ENCODE measurements around the gene PAK5.

Gene PAK5

GRCh38 chr20:9573335-9574151, 265.3 kb downstream of the PAK5 start:
- no peak for DNase-seq

- DNase-seq, result no peak
Observed at GRCh38 chr20:9572670-9573069, 266.2 kb downstream of the PAK5 start.

GRCh38 chr20:9571783-9572182, 267.1 kb downstream of the PAK5 start:
- DNase-seq, result no peak

- no peak for DNase-seq
Observed at GRCh38 chr20:9570612-9571011, 268.3 kb downstream of the PAK5 start.

GRCh38 chr20:9566977-9567376, 271.9 kb downstream of the PAK5 start:
- DNase-seq, result no peak

- no peak for DNase-seq
Observed at GRCh38 chr20:9565910-9566550, 272.8 kb downstream of the PAK5 start.

- no peak for DNase-seq
Observed at GRCh38 chr20:9557411-9557810, 281.5 kb downstream of the PAK5 start.

GRCh38 chr20:9555781-9556180, 283.1 kb downstream of the PAK5 start:
- DNase-seq, result no peak

DNA sequence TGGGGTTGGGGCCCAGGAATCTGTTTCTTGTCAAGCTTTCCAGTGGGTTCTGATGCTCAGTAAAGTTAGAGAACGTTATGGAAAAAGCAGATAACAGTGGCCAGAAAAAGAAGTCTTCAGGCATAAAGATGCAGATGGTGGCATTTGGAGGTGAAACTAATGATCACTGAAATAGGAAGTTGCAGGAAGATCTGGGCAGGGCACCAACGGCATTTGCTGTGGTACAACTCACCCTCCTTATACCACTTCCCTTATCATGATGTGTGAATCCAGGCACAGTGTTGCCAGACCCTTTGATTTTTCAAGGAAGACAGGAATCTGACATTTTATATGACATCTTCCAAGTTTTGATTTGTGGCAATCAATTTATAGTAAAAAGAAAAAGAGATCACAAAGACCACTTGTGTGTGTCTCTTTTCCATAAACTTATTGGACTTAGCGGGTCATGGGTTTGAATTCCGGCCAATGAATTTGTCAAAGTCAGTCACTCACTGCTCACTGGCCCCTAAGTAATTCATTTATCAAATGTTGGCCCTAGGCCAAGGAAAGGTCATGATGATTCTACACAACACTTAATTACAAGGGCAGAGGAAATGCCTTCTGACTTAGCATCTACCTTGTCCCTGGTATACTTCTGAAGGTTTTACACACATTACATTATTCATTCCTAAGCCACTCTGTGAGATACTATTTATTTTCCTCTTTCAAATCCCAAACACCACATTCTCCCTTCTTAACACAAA, 286.9 kb downstream of the PAK5 start:
- DNase-seq, result no peak

GRCh38 chr20:9550871-9551270, 288.0 kb downstream of the PAK5 start:
- no peak for DNase-seq

- no peak for DNase-seq
Observed at GRCh38 chr20:9550283-9550682, 288.6 kb downstream of the PAK5 start.

GRCh38 chr20:9543214-9543613, 295.7 kb downstream of the PAK5 start:
- DNase-seq, result no peak

DNA sequence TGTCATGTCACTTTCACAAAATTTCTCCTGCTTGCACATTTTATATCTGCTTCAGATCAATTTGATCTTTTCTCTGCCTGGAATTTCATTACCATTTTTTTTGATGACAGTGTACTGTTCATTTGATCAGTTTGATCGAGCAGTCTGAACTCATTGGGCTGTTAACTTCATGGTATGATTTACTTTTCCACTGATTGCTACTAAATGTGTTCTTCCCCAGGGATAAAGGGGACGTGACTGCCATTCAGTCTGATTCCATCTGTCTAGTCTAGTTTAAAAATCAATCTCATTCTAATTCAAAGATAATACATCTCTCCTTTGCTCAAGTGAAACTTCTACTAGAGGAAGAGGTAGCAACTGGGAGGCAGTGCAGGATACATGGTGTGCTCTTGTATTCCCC, 303.4 kb downstream of the PAK5 start:
- DNase-seq, result no peak

DNA sequence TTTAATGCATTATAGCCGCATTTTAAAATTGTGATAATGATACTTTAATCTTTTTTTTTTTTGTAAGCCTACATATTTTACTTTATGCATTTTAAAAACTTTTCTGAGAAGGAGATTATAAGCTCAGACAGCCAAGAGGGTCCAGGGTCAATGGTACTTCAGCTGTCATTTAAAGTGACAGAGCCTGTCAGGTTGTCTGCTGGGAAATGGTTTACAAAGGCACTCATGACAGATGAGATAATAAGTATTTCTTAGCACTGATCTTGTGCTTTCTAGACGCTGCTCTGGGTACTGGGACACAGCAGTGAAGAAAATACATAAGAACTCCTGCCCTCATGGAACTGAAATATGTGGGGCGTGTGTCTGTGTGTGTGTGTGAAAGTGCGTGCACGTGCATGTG, 304.9 kb downstream of the PAK5 start:
- DNase-seq, result no peak

DNA sequence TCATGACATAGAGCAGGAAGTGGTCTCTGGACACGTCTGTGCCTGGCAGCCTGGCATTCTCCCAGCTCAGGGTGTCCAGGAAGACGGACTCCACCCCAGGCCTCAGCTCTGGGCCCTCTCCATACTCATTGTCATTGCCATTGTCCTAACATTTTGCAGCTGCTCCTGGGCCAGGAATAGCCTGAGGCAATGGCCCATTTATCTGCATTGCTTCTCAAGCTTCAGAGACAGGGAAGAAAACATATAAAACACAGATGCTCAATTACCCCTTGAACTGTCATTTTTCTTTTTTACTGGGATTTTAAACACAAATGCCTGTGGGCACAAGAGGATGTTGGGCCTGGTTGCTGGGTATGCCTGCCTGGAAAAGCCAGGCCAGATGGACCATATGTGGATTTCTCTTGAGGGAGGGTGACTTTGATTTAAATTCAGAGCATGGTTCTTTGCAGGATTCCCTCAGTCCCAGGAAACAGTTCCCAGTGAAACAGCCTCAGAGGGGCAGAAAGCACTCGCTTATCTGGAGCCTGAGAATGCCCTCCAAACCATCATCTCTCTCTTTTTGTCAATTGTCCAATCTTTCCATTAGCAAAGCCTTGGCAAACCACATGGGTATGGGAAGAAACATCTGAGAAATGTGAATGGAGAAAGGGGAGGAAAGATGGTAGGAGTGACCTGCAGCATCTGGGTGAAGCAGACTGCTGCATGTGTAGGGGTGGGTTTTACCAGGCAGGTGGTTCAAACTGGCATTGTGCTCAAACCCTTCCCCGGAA, 306.6 kb downstream of the PAK5 start:
- DNase-seq, result no peak

GRCh38 chr20:9531581-9531980, 307.3 kb downstream of the PAK5 start:
- no peak for DNase-seq

DNA sequence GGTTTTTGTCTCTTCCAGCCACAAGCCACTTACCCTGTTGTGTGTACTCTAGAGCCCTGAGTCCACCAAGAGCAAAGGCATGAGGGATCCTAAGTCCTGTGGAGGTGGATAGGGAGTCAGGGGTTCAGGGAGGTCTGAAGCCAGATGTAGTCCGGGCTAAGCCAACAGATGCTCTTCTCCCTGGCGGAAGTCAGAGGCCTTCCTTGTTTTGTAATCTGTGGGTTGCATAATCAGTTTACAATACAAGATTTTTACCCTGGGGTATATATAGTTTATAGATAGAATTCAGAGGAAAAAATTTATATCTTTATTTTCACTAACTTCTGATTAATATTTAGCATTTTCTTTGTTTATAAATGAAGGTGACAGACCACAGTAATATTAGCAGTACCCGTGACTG, 315.2 kb downstream of the PAK5 start:
- no peak for DNase-seq

DNA sequence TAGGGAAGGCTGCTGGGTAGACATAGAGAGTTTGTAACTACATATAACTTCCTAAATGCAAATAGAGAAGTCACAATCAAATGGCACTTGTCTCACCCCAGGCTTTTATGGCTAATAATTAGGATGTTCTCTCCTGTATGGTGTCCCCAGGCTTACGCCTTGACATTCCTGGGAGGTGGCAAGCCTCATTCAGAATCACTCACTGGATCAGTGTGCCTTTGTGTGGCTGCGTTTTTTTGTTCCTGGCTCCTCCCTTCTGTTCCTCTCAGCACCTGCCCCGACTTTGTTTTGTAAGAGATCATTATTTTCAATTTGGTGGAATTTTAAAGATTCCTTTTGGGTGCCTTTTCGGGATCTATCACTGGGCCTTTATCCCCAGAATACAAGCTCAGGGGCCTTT, 318.8 kb downstream of the PAK5 start:
- DNase-seq, result no peak

DNA sequence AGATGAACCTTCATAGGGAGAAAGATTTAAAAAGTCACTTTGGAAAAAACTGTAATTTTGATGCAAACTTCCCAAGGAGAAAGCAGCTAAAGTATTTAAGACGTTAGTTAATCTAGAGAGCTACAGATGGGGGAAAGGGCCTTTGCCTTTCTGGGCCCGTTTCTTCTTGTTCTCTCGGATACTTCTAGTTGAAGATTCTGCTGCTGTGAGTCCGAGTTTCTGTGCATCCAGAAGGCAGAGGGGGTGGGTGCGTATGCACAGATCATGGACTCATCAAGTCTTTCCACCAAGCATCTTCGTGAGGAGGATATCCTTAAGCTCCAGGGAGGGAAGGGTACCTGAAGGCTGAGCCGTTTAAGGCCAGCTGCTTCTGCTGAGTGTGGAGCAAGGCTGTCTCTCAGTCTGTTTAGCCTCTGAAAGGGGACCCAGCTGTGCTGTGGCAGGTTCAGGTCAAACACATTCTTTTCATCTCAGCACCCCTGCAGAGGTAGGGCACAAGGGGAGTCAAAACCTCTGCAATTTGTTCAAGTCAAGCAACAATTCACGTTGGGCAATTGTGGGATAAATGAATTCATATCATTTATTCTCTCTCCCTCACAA, 320.2 kb downstream of the PAK5 start:
- no peak for DNase-seq

DNA sequence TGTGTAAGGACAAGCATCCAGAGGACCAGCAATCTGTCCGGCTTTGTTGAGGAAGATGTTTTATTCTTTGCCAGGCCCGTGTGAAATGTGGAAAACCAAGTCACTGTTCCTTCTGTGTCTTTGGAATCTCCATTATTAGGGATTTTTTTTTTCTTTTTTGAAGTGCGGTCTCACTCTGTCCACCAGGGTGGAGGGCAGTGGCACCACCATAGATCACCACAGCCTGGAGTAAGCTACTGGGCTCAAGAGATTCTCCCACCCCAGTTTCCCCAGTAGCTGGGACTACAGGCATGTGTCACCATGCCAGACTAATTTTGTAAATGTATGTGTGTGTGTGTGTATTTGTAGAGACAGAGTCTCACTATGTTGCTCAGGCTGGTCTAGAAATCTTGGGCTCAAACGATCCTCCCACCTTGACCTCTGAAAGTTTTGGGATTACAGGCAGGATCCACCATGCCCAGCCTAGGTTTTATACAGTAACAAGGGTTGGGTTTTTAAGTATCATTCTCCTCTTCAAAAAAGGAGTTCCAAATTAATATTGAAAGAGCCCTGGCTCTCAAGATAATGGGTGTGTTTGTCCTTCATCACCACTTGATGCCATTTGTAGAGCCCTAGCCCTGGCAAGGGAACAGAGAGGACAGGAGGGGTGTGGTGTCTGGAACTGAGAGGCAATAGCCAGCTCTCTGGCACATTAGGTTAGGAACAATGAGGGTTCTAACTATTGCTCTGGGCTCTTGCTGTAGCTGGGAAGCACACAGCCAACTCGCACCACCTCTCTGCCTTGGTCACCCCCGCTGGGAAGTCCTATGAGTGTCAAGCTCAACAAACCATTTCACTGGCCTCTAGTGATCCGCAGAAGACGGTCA, 321.3 kb downstream of the PAK5 start:
- no peak for DNase-seq

DNA sequence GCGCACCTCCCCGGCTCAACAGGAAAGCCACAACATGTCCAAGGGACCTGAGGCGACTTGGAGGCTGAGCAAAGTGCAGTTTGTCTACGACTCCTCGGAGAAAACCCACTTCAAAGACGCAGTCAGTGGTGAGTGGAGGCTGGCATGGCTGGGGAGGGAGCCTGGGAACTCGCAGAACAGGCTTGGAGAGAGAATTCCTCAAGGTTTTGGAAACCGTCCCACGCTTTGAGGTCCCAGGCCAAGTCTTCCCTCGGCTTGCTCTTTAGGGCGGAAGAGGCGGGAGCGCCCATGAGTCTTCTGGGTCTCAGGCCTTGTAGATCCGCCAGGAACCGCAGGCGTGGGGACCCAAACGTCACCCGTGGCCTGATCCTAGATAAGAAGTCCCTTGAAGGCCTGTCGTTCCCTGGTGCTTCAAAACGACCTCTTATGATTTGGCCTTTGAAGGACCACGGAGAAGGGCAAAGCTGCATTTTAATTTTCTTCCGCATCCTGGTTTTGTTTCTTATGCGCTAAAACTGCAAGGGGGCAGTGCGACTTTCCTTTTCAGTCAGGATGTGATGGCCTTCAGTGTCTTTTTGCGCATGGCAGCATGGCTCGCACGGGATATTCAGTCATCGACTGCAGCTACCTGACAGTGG, 322.5 kb downstream of the PAK5 start:
- DNase-seq, result no peak

All from NK-92 treated with Interleukin-12 subunit alpha and Interleukin-12 subunit beta, amount 100 ng/mL, for 24 hours (cell line).